ENCODE data around the gene CFAP58.

DNA sequence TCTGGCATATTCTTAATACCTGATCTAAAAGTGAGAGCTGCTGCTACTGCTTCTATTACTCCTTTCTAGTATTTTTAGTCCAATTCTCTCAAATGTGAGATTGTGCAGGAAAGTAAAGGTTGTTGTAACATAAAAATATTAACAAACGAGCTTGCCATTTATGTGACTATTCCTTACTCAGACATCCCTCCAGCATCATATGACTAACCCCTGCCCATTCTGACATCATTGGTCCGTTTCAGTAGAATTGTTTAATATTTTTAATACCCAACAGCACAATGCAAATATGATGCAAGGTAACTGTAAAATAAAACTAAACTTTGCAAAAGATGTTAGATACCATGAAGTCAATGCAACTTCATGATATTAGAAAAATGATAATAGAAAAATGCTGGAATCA is 83.6 kb downstream of the CFAP58 start:
- TF ChIP-seq, protein P1, sequence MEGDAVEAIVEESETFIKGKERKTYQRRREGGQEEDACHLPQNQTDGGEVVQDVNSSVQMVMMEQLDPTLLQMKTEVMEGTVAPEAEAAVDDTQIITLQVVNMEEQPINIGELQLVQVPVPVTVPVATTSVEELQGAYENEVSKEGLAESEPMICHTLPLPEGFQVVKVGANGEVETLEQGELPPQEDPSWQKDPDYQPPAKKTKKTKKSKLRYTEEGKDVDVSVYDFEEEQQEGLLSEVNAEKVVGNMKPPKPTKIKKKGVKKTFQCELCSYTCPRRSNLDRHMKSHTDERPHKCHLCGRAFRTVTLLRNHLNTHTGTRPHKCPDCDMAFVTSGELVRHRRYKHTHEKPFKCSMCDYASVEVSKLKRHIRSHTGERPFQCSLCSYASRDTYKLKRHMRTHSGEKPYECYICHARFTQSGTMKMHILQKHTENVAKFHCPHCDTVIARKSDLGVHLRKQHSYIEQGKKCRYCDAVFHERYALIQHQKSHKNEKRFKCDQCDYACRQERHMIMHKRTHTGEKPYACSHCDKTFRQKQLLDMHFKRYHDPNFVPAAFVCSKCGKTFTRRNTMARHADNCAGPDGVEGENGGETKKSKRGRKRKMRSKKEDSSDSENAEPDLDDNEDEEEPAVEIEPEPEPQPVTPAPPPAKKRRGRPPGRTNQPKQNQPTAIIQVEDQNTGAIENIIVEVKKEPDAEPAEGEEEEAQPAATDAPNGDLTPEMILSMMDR (IDR thresholded peaks at IDR 0.05), result no peak
- no peak for TF ChIP-seq POLR2A (IDR thresholded peaks at IDR 0.05)
